ENCODE measurements around the gene DNAH7. TPM values are rescaled to one million over a fixed set of nuclear protein-coding genes. Genes with fewer than 3 reads are reported as not detected.
A peak's percentile ranks its signal among the peaks of the same experiment; 100 is the strongest.

DNAH7 gene
- total RNA-seq, 1 experiment from 2014 or later: 1.3 TPM

DNA sequence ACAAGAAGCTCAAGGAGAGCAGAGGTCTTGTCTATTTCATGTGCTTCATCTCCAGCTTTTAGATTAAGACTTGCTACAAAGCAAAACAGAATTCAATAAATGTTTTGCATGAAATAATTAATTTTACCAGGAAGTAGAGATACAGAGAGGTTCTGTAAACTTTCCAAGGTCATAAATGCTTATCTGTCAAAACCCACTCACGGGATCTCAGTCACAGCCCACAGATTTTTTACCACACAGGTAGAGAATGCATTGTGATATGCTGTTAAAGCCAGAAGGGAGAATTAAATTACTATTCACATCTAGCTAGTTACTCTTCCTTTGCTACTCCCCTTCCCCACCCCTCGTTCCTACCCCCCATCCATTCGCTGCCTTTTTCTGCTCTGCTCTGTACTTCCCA lies 205.5 kb downstream of the DNAH7 start:
- no peak for DNase-seq (ENCODE audit: low read depth)

DNA sequence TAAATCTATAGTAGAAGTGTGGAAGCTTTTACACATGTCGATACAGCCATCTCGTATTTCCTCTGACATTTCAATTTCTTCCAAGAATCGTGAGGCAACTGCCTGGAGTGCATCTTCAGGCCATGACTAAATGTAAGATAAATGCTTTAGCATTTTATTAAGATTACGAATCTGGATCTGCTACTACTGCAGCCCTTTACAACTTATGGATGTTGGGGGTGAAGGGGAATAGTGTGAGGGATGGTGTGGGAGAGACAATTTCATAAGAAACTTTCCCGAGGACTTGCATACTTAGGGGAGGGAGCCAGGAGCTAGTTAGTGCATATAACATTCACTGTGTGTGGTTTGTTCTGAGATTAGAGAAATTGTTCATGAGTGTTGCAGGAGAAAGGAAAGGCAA lies 206.8 kb downstream of the DNAH7 start:
- no peak for DNase-seq (ENCODE audit: low read depth)

- DNase-seq (ENCODE audit: low read depth): no peak
Measured at GRCh38 chr2:195859513-195859912, 209.1 kb downstream of the DNAH7 start.

- DNase-seq (ENCODE audit: low read depth): no peak
Measured at GRCh38 chr2:195857132-195857531, 211.5 kb downstream of the DNAH7 start.

DNA sequence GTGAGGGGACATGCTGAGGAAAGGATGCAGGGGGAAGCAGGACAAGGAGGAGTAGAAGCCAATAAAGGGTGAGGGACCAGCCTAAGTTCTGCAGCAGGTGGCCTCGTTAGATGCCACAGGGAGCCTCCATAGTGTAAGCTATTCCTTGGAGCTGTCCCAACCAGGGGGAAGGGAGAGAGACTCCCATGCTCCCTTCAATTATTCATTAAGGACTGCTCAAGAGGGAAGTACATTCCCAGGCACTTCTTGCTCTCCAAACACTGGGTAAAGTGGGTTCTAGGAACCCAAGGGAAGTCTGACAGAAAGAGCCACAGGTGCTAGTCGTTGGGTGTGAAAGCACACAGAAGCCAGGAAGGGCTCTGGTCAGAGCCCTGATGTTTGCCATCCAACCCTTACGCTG lies 217.9 kb downstream of the DNAH7 start:
- no peak for DNase-seq (ENCODE audit: low read depth)

DNA sequence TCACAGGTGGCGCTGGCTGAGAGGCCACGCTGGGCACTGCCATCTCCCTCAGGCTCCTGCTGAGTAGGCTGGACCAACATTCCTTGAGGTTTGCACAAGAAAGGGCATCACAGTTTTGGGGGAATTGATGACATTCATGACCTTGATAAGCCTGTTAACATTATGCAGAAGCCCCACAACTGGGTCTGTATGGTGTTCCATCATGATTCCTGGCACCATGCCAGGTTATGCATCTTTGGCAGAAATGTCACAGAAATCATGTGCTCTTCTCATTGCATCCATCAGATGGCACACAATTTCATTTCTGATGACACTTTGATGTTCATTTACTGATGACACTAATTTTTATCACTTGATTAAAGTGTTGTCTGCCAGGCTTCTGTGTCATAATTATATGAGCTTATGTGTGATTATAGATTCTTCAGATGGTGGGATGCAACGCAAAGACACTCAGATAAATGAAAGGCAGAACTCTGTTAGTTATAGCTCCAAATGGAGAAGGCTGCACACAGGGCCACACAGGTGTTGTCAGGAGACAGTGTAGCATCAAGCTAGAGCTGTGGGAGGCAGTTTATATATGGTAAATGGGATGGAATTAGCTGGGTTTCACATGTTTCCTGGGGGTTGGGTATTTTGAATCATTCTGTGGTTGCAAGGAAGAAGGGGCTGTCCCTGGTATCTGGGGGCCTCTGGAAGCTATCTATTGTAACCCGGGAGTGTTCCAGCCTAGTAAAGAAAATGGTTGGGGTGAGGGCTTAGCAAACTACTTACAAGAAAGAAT lies 220.3 kb downstream of the DNAH7 start:
- peak; percentile 10 for DNase-seq (ENCODE audit: low read depth)

- DNase-seq (ENCODE audit: low read depth): no peak
Measured at GRCh38 chr2:195842932-195843331, 225.7 kb downstream of the DNAH7 start.

- no peak for DNase-seq (ENCODE audit: low read depth)
Measured at GRCh38 chr2:195838002-195838401, 230.6 kb downstream of the DNAH7 start.

DNA sequence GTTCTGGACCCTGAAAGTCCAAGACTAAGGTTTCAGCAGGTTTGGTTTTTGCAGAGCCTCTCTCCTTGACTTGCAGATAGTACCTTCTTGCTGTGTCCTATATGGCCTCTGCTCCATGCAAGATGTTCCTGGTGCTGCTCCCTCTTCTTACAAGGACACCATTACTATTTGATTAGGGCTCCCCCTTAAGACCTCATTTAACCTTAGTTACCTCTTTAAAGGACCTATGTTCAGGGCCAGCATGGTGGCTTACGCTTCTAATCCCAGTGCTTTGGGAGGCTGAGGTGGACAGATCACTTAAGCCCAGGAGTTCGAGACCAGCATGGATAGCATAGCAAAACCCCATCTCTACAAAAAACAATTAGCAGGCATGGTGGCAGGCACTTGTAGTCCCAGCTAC lies 232.6 kb downstream of the DNAH7 start:
- DNase-seq (ENCODE audit: low read depth): no peak

DNA sequence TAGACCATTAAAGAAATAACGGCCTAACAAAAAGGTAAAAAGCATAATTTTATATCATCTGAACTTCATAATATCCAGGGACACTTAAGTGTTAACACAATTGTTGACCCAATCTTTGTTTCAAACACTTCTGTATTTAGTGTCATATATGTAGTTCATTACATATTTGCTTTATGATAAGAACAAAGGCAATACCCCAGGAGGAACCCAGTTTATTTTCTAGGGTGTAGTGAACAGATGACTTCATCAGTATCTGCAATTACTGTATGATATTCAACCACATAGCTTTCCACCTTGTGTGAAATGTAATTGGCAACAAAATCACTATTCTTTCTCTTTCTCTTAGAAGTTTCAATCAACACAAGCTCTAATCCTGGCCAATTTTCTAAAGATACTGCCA lies 233.8 kb downstream of the DNAH7 start:
- no peak for DNase-seq (ENCODE audit: low read depth)

DNA sequence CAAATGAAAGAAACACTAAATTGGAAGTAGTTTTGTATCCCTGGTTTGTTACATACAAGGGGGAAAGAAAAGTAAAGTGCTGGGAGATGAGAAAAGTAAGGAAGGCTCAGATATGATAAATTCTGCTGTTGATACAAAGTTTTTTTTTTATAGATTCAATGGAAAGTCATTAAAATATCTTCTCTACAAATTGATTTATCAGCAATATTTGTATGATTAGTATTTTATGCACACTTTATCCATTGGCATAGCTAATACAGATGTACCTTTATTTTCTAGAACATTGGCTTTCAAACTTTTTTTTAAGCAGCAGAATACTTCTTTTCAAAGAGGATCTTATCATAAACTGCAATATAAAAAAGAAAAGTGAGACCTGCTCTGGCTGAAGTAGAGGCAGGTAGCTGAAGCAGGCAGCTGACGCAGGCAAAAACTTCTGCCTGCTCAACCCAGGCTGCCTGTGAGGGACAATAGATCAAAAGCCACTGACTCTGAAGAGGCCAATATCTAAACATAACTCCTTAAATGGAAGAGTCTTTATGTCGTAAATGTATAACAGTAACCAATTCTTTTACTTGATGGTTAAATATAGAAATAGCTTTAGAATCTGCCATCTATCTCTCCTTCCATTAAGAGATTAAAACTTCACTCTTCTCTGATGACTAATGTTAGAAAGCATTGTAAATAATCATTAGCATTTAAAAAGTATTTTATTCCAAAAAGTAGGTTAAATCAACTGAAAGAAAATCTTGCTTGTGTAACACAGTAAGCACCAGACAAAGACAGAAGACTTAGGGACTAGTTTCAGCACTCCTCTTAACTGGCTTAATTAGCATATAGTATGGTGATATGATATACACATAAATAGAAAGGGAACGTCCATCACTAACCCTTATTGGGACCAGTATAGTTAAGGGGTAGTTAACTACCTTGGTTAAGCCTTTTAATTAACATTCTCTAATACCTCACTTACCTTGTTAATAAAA lies 237.4 kb downstream of the DNAH7 start:
- DNase-seq (ENCODE audit: low read depth): no peak

DNA sequence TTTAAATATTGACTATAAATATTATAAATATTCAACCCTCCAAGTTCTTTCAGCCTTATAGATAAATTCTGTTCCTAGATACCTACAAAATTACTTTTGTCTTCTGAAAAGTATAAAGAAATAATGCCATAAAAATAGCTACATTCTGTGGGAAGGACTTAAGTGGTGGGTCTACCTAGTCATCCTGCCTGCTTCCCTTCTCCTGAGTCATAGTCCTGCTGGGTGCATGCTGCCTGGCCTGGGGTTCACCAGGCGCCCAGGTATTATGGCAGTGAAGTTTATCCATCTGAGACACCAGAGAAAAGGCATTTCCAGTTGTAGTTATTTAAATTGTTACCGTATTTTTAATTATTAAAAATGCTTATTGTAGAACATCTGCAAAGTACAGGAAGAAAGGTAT lies 244.2 kb downstream of the DNAH7 start:
- no peak for DNase-seq (ENCODE audit: low read depth)

GRCh38 chr2:195823206-195823605 lies 245.4 kb downstream of the DNAH7 start:
- no peak for DNase-seq (ENCODE audit: low read depth)

- DNase-seq (ENCODE audit: low read depth): no peak
Measured at GRCh38 chr2:195821566-195821932, 247.1 kb downstream of the DNAH7 start.

GRCh38 chr2:195820867-195821565 lies 247.6 kb downstream of the DNAH7 start:
- DNase-seq (ENCODE audit: low read depth): no peak

GRCh38 chr2:195820373-195820772 lies 248.3 kb downstream of the DNAH7 start:
- no peak for DNase-seq (ENCODE audit: low read depth)

- no peak for DNase-seq (ENCODE audit: low read depth)
Measured at GRCh38 chr2:195819276-195819675, 249.4 kb downstream of the DNAH7 start.

- DNase-seq (ENCODE audit: low read depth): no peak
Measured at GRCh38 chr2:195818526-195818925, 250.1 kb downstream of the DNAH7 start.

DNA sequence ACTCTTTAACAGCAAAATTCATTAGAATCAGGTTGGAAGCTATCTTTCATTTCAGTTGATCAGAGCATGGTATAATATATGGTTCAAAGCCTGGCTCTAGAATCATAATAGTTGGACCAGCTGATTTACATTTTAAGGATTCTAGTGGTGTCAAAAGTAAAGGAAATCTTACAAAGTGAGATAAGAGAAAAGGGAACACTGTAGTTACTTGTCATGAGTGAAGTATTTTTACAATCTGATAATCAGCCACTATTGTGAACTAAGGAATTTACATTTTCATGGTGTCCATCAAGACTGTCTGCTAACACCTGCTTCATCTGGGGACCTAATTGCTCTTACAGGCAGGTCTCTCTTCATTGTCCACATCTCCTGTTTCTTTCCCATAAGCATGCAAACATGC lies 250.5 kb downstream of the DNAH7 start:
- DNase-seq (ENCODE audit: low read depth): no peak

GRCh38 chr2:195815083-195815482 lies 253.6 kb downstream of the DNAH7 start:
- no peak for DNase-seq (ENCODE audit: low read depth)

GRCh38 chr2:195813421-195813820 lies 255.2 kb downstream of the DNAH7 start:
- no peak for DNase-seq (ENCODE audit: low read depth)
